GM06990 (cell line): Measurements from ENCODE around the gene RAP1GAP2.

Source experiments
- DNase-seq: peaks from one replicate; pipeline ENCODE4 v3.0.0-alpha.2; 2011; ENCODE audit not compliant: insufficient read length; ENCODE audit errors: extremely low read depth
- H3K27me3 ChIP-seq: replicated peaks from 2 replicates; pipeline ENCODE4 v1.6.0; 2011; ENCODE audit warnings: low read length; ENCODE audit not compliant: control insufficient read depth, insufficient read depth
- H3K36me3 ChIP-seq: 2 replicates; pipeline ENCODE4 v1.5.1; 2011; ENCODE audit warnings: low read length; ENCODE audit not compliant: control insufficient read depth, insufficient read depth
- H3K4me3 ChIP-seq: replicated peaks from 2 replicates; pipeline ENCODE4 v1.5.1; 2011; ENCODE audit warnings: low read depth, mild to moderate bottlenecking, control low read depth, low read length
- CTCF ChIP-seq: IDR thresholded peaks from 2 replicates; pipeline ENCODE4 v1.5.1; 2011; ENCODE audit warnings: low read length, control low read depth, mild to moderate bottlenecking, inconsistent platforms; ENCODE audit not compliant: insufficient read depth, poor library complexity, severe bottlenecking

The RAP1GAP2 gene

GRCh38 chr17:2893422-2893914, 97.2 kb downstream of the RAP1GAP2 start:
- Histone ChIP-seq H3K27me3 (no peaks in the 10 kb centered on the region), H3K36me3 (no peaks in the 10 kb centered on the region), H3K4me3 (no peak overlapping the region)
- DNase-seq: no peak
- TF ChIP-seq CTCF: no peak

DNA sequence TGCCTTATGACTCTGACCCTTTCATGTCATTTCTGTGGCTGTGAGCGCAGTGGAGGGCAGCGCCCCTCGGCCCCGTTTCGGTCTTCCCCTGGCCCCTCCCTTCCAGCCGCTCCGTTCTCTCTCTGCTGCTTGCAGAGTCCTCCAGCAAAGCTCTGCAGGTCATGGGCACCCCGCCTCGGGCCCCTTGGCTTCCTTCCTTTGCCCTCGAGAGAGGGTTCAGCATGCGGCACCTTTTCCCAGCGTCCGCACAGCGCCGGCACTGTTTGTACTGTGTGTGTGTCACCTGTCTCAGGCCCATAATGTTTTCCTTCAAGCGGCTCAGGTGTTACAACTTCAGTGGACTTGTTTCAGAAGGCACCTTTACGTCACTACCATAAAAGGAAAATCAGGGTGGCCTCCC, 98.5 kb downstream of the RAP1GAP2 start:
- Histone ChIP-seq H3K27me3 (no peaks in the 10 kb centered on the region), H3K36me3 (no peaks in the 10 kb centered on the region), H3K4me3 (no peak overlapping the region)
- no peak for TF ChIP-seq CTCF
- DNase-seq: no peak

- DNase-seq: no peak
- TF ChIP-seq CTCF: no peak
- no peaks in the 10 kb centered on the region for H3K36me3 ChIP-seq
- H3K27me3 ChIP-seq: no peaks in the 10 kb centered on the region
- no peak overlapping the region for H3K4me3 ChIP-seq
Measured at GRCh38 chr17:2897605-2898004, 101.4 kb downstream of the RAP1GAP2 start.

GRCh38 chr17:2898255-2898926, 102.2 kb downstream of the RAP1GAP2 start:
- no peak for DNase-seq
- Histone ChIP-seq H3K27me3 (no peaks in the 10 kb centered on the region), H3K4me3 (no peak overlapping the region), H3K36me3 (no peaks in the 10 kb centered on the region)
- no peak for TF ChIP-seq CTCF

DNA sequence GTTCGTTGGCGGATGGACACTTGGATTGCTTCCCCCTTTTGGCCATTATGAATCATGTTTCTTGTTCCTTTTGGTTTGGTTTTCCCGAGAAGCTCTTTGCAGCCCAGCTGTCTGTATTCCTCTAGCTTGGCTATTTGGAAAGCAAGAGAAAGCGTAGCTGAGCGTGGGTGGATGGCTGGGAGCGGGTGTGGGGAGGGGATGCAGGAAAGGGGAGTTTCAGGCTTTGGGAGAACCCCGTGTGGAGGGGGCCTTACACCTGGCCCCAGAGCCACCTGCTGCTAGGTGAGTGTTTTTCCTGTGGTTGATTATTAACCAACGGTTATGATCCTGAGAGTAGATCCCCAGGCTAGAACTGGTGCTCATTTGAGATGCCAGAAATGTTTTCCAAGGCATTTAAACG, 103.7 kb downstream of the RAP1GAP2 start:
- H3K4me3 ChIP-seq: no peak overlapping the region
- no peaks in the 10 kb centered on the region; the same call in 1 of the 2 replicates for H3K27me3 ChIP-seq
- TF ChIP-seq CTCF: no peak
- no peaks in the 10 kb centered on the region for H3K36me3 ChIP-seq
- DNase-seq: no peak

DNA sequence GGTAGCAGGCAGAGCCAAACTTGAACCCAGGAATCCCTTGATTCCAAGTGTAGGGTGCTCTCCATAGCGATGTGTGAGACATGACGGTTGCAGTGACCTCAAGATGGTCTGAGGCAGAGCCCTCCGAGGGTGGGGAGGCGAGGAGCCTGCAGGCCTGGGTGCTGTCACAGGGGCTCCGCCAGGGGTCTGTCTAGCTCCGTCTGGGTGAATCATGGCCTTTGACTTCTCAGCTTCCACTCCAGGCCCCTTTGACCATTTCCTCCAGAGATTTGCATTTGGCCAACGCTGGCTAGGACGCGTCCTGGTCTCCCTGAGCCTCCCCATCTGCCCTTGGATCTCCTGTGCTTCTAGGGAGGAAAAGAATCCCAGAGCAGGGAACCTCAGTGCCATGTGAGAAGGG, 104.6 kb downstream of the RAP1GAP2 start:
- no peak for DNase-seq
- no peak overlapping the region for H3K4me3 ChIP-seq
- TF ChIP-seq CTCF: no peak
- no peaks in the 10 kb centered on the region for H3K36me3 ChIP-seq
- H3K27me3 ChIP-seq: no peaks in the 10 kb centered on the region; the same call in 1 of the 2 replicates
